ENCODE measurements around the gene ING3. TPM values are rescaled to one million over a fixed set of nuclear protein-coding genes. Genes with fewer than 3 reads are reported as not detected.

The ING3 gene
- total and polyA plus RNA-seq, 9 of the 15 experiments (the other 6 are each of a cell fraction or from before 2014, with no cell fraction given), result 22.8 to 233 (median 50.4) TPM

DNA sequence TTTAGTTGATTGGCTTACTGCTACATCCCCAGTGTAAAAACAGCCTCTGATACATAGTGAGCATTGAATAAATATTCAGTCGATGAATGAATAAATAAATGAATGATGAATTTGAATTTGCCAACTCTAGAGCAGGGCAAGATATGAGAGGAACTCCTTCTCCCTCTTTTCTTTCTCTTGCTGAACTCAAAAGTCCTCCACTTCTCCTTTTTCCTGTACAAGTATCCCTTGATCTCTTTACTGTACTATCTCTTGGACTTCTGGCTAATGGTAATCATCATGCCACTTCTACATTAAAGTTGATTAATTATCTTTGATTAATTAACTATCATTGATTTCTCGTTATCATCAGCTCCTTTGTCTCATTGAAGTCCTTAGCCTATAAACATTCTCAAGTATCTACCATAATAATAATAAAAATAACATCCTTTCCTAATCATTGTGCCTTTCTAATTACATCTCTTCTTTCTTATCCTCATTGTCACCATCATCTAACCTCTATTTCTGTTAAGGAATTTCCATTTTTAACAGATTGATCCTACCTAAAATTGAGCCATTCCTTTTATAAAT, 48.5 kb downstream of the ING3 start (continued):
- TF ChIP-seq, protein P1, sequence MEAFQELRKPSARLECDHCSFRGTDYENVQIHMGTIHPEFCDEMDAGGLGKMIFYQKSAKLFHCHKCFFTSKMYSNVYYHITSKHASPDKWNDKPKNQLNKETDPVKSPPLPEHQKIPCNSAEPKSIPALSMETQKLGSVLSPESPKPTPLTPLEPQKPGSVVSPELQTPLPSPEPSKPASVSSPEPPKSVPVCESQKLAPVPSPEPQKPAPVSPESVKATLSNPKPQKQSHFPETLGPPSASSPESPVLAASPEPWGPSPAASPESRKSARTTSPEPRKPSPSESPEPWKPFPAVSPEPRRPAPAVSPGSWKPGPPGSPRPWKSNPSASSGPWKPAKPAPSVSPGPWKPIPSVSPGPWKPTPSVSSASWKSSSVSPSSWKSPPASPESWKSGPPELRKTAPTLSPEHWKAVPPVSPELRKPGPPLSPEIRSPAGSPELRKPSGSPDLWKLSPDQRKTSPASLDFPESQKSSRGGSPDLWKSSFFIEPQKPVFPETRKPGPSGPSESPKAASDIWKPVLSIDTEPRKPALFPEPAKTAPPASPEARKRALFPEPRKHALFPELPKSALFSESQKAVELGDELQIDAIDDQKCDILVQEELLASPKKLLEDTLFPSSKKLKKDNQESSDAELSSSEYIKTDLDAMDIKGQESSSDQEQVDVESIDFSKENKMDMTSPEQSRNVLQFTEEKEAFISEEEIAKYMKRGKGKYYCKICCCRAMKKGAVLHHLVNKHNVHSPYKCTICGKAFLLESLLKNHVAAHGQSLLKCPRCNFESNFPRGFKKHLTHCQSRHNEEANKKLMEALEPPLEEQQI (IDR thresholded peaks at IDR 0.05), result peak; percentile 57; the same call in 1 of the 2 replicates
- TF ChIP-seq, protein P2, sequence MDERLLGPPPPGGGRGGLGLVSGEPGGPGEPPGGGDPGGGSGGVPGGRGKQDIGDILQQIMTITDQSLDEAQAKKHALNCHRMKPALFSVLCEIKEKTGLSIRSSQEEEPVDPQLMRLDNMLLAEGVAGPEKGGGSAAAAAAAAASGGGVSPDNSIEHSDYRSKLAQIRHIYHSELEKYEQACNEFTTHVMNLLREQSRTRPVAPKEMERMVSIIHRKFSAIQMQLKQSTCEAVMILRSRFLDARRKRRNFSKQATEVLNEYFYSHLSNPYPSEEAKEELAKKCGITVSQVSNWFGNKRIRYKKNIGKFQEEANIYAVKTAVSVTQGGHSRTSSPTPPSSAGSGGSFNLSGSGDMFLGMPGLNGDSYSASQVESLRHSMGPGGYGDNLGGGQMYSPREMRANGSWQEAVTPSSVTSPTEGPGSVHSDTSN (CRISPR knock-in tag; IDR thresholded peaks at IDR 0.05; ENCODE audit: low read depth), result no peak
- TF ChIP-seq, protein P2 (tag; conservative IDR thresholded peaks at IDR 0.05; ENCODE audit: low read depth), result peak; percentile 34; the same call in 1 of the 2 replicates
